Neural progenitor cell (in vitro differentiated cells): Measurements from ENCODE around the gene POLR2J. TPM values are rescaled to one million over a fixed set of nuclear protein-coding genes. Genes with fewer than 3 reads are reported as not detected.

Source experiments
- DNase-seq: peaks from one replicate; pipeline ENCODE4 v3.0.0-alpha.2; 2016; ENCODE audit warnings: low spot score
- H2AFZ ChIP-seq: fragments of 200-600 bp; sonication (generic); replicated peaks from 2 replicates; pipeline ENCODE4 v1.6.1; 2016; ENCODE audit warnings: antibody characterized with exemption
- H3F3A ChIP-seq: fragments of 200-600 bp; sonication (generic); 2 replicates; pipeline ENCODE4 v1.6.1; 2016; ENCODE audit warnings: antibody characterized with exemption, low read depth
- H3K27ac ChIP-seq: fragments of 200-600 bp; sonication (generic); 2 replicates; pipeline ENCODE4 v1.5.1; 2016; ENCODE audit warnings: mild to moderate bottlenecking
- H3K27me3 ChIP-seq: fragments of 200-600 bp; sonication (generic); 2 replicates; pipeline ENCODE4 v1.6.1; 2016; ENCODE audit warnings: mild to moderate bottlenecking, moderate library complexity
- H3K36me3 ChIP-seq: fragments of 200-600 bp; sonication (generic); 2 replicates; pipeline ENCODE4 v1.5.1; 2016
- H3K4me1 ChIP-seq: fragments of 200-600 bp; sonication (generic); 2 replicates; pipeline ENCODE4 v1.6.1; 2016; ENCODE audit warnings: mixed run types
- H3K4me2 ChIP-seq: fragments of 200-600 bp; sonication (generic); 2 replicates; pipeline ENCODE4 v1.6.1; 2016
- H3K4me3 ChIP-seq: fragments of 200-600 bp; sonication (generic); 2 replicates; pipeline ENCODE4 v1.5.1; 2016
- H3K79me2 ChIP-seq: fragments of 200-600 bp; sonication (generic); 2 replicates; pipeline ENCODE4 v1.6.1; 2016; ENCODE audit warnings: low read depth
- H3K9ac ChIP-seq: fragments of 200-600 bp; sonication (generic); 2 replicates; pipeline ENCODE4 v1.6.1; 2016
- H3K9me3 ChIP-seq: fragments of 200-600 bp; sonication (generic); 2 replicates; pipeline ENCODE4 v1.5.1; 2016; ENCODE audit warnings: low read depth
- H4K20me1 ChIP-seq: fragments of 200-600 bp; sonication (generic); 2 replicates; pipeline ENCODE4 v1.6.1; 2016; ENCODE audit warnings: low read depth
- H3K27ac Mint-ChIP-seq: 3 replicates; pipeline ENCODE4 v1.8.0; 2021; ENCODE audit warnings: mixed read lengths
- H3K27me3 Mint-ChIP-seq: 2 replicates; pipeline ENCODE4 v1.8.0; 2022; ENCODE audit warnings: low read depth, mild to moderate bottlenecking, inconsistent platforms, moderate library complexity, mixed read lengths; ENCODE audit not compliant: insufficient read depth
- H3K36me3 Mint-ChIP-seq: 3 replicates; pipeline ENCODE4 v1.8.0; 2021; ENCODE audit warnings: mixed read lengths
- H3K4me1 Mint-ChIP-seq: 3 replicates; pipeline ENCODE4 v1.8.0; 2021; ENCODE audit warnings: mixed read lengths
- H3K4me3 Mint-ChIP-seq: 3 replicates; pipeline ENCODE4 v1.8.0; 2021; ENCODE audit warnings: mild to moderate bottlenecking, moderate library complexity, mixed read lengths
- H3K9me3 Mint-ChIP-seq: 3 replicates; pipeline ENCODE4 v1.8.0; 2020; ENCODE audit warnings: mixed read lengths
- EZH2 ChIP-seq: fragments of 200-600 bp; sonication (generic); IDR thresholded peaks from 2 replicates; pipeline ENCODE4 v1.6.1; 2017; ENCODE audit warnings: antibody characterized with exemption, mild to moderate bottlenecking, moderate library complexity
- EZH2phosphoT487 ChIP-seq: fragments of 200-600 bp; sonication (generic); IDR thresholded peaks from 2 replicates; pipeline ENCODE4 v1.6.1; 2017; ENCODE audit warnings: antibody characterized with exemption
- total RNA-seq: library from RNA; depleted of rRNA; stranded (reverse); fragments of >200 nt; gene quantifications from 2 replicates; pipeline ENCODE4 v1.2.3, GENCODE V29; 2015; ENCODE audit warnings: low replicate concordance
- TF ChIP-seq, protein P1 (sequence below): fragments of 200-600 bp; sonication (generic); IDR thresholded peaks from 2 replicates; pipeline ENCODE4 v1.5.1; 2017; ENCODE audit warnings: antibody characterized with exemption, mild to moderate bottlenecking

Gene POLR2J
- total RNA-seq, 1 donor from 2014 or later = 11.4 TPM

GRCh38 chr7:102450242-102450641 lies 28.5 kb downstream of the POLR2J start:
- H3K36me3 ChIP-seq = no peaks in the 10 kb centered on the region

DNA sequence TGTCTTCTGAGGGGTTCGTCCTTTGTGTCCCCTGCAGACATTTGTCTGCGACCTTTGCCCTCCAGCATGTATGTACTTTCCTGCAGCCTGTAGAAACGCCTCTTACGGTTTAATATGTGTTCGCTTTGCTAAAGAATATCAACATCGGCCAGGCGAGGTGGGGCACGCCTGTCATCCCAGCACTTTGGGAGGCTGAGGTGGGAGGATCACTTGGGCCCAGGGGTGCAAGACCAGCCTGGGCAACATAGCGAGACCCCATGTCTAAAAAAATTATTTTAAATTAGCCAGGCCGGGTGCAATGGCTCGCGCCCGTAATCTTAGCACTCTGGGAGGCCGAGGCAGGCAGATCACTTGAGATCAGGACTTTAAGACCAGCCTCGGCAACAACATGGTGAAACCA lies 29.6 kb downstream of the POLR2J start:
- no peaks in the 10 kb centered on the region for H3K36me3 ChIP-seq
- H3K4me3 ChIP-seq = no peak overlapping the region
- no peaks in the 10 kb centered on the region for H3K9me3 ChIP-seq
- H3K4me1 ChIP-seq = peaks cover 9% of the 10 kb centered on the region
- H3F3A ChIP-seq = peaks cover 10% of the 10 kb centered on the region
- Mint-ChIP-seq H3K4me3 (no peak overlapping the region), H3K27me3 (peaks cover 5% of the 10 kb centered on the region), H3K4me1 (no peaks in the 10 kb centered on the region), H3K27ac (no peak overlapping the region), H3K36me3 (peaks cover 10% of the 10 kb centered on the region), H3K9me3 (no peaks in the 10 kb centered on the region)
- H3K4me2 ChIP-seq = no peak overlapping the region
- H4K20me1 ChIP-seq = no peaks in the 10 kb centered on the region
- no peaks in the 10 kb centered on the region for H3K79me2 ChIP-seq
- H3K27ac ChIP-seq = no peak overlapping the region
- H3K27me3 ChIP-seq = no peaks in the 10 kb centered on the region
- TF ChIP-seq EZH2 (no peak), EZH2phosphoT487 (no peak)
- TF ChIP-seq, protein P1, sequence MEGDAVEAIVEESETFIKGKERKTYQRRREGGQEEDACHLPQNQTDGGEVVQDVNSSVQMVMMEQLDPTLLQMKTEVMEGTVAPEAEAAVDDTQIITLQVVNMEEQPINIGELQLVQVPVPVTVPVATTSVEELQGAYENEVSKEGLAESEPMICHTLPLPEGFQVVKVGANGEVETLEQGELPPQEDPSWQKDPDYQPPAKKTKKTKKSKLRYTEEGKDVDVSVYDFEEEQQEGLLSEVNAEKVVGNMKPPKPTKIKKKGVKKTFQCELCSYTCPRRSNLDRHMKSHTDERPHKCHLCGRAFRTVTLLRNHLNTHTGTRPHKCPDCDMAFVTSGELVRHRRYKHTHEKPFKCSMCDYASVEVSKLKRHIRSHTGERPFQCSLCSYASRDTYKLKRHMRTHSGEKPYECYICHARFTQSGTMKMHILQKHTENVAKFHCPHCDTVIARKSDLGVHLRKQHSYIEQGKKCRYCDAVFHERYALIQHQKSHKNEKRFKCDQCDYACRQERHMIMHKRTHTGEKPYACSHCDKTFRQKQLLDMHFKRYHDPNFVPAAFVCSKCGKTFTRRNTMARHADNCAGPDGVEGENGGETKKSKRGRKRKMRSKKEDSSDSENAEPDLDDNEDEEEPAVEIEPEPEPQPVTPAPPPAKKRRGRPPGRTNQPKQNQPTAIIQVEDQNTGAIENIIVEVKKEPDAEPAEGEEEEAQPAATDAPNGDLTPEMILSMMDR = no peak
- no peak overlapping the region for H2AFZ ChIP-seq
- DNase-seq = no peak
- H3K9ac ChIP-seq = no peak overlapping the region

More at GRCh38 chr7:102450242-102450641, 28.5 kb downstream of the POLR2J start:
- Histone ChIP-seq H3K27me3 (no peaks in the 10 kb centered on the region), H4K20me1 (no peaks in the 10 kb centered on the region), H3K27ac (no peak overlapping the region), H3K9me3 (no peaks in the 10 kb centered on the region), H3K9ac (no peak overlapping the region), H3K4me3 (no peak overlapping the region), H3F3A (peaks cover 10% of the 10 kb centered on the region), H3K4me1 (peaks cover 9% of the 10 kb centered on the region), H3K79me2 (no peaks in the 10 kb centered on the region), H2AFZ (no peak overlapping the region), H3K4me2 (no peak overlapping the region)
- Mint-ChIP-seq H3K4me3 (no peak overlapping the region), H3K27ac (no peak overlapping the region), H3K36me3 (peaks cover 7% of the 10 kb centered on the region), H3K4me1 (no peaks in the 10 kb centered on the region), H3K9me3 (no peaks in the 10 kb centered on the region), H3K27me3 (peaks cover 2% of the 10 kb centered on the region)
- no peak for DNase-seq
- TF ChIP-seq, protein P1 = peak; percentile 8
- TF ChIP-seq EZH2 = no peak

GRCh38 chr7:102447311-102447710 lies 31.4 kb downstream of the POLR2J start:
- peaks cover 2% of the 10 kb centered on the region for H3K27me3 Mint-ChIP-seq
- H3K9me3 Mint-ChIP-seq = no peaks in the 10 kb centered on the region
- Histone ChIP-seq H3K27ac (no peak overlapping the region), H3K4me3 (no peak overlapping the region), H3K79me2 (no peaks in the 10 kb centered on the region), H3K4me2 (no peak overlapping the region), H3K4me1 (peaks cover 9% of the 10 kb centered on the region), H2AFZ (no peak overlapping the region), H3K36me3 (no peaks in the 10 kb centered on the region), H3F3A (peaks cover 8% of the 10 kb centered on the region), H3K9me3 (no peaks in the 10 kb centered on the region), H3K27me3 (no peaks in the 10 kb centered on the region), H4K20me1 (no peaks in the 10 kb centered on the region), H3K9ac (no peak overlapping the region)
- no peak overlapping the region for H3K27ac Mint-ChIP-seq
- H3K4me1 Mint-ChIP-seq = no peaks in the 10 kb centered on the region
- no peak overlapping the region for H3K4me3 Mint-ChIP-seq
- no peak for DNase-seq
- TF ChIP-seq EZH2phosphoT487 = no peak
- TF ChIP-seq, protein P1 = no peak
- TF ChIP-seq EZH2 = no peak
- H3K36me3 Mint-ChIP-seq = peaks cover 10% of the 10 kb centered on the region
